Tibial nerve (tissue), 3 donors: ENCODE data around the gene WFDC10B.

Source experiments
- POLR2A ChIP-seq, 2 donors: fragments of 450-650 bp; IDR thresholded peaks; one replicate each; pipeline ENCODE4 v1.6.1; 2017; ENCODE audit warnings: antibody characterized with exemption in 2 of 2, mild to moderate bottlenecking in 2 of 2, moderate library complexity in 2 of 2
- TF ChIP-seq, protein P1 (sequence below), 5 experiments: fragments of 200-600 bp in 3 of 5; fragments of 450-650 bp in 2 of 5; sonication (generic) in 3 of 5; IDR thresholded peaks; one replicate each; pipeline ENCODE4 v1.5.1; 2016 to 2019; ENCODE audit warnings: antibody characterized with exemption in 5 of 5, mild to moderate bottlenecking in 3 of 5, moderate library complexity in 2 of 5

DNA sequence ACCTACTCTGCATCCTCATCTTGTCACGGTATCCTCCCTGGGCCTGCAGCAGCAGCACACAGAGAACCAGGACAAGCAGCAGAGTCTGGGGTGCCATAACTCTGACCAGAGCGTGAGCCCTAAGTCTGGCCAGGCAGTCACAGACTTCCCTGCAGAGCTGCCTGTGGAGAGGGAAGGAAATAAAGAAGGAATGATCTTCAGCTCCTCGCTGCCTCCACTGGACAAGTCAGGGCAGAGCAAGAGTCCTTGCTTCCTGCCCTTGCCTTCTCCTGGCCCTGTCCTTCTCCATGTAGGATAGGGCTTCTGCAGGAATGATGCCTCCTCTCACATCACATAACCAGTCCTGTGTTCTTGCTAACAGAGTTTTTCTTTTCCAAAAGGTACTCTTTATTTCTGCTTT lies 18.9 kb downstream of the WFDC10B start:
- TF ChIP-seq, protein P1, sequence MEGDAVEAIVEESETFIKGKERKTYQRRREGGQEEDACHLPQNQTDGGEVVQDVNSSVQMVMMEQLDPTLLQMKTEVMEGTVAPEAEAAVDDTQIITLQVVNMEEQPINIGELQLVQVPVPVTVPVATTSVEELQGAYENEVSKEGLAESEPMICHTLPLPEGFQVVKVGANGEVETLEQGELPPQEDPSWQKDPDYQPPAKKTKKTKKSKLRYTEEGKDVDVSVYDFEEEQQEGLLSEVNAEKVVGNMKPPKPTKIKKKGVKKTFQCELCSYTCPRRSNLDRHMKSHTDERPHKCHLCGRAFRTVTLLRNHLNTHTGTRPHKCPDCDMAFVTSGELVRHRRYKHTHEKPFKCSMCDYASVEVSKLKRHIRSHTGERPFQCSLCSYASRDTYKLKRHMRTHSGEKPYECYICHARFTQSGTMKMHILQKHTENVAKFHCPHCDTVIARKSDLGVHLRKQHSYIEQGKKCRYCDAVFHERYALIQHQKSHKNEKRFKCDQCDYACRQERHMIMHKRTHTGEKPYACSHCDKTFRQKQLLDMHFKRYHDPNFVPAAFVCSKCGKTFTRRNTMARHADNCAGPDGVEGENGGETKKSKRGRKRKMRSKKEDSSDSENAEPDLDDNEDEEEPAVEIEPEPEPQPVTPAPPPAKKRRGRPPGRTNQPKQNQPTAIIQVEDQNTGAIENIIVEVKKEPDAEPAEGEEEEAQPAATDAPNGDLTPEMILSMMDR (IDR thresholded peaks at IDR 0.05) = no peak
- no peak for TF ChIP-seq POLR2A (IDR thresholded peaks at IDR 0.05)
